ENCODE data around the gene NRXN3. TPM values are rescaled to one million over a fixed set of nuclear protein-coding genes. Genes with fewer than 3 reads are reported as not detected.

NRXN3 gene
- total and polyA plus RNA-seq, 2 of the 13 experiments (the other 11 are each of a cell fraction or from before 2014, with no cell fraction given): 0.03 TPM; not detected in 1

DNA sequence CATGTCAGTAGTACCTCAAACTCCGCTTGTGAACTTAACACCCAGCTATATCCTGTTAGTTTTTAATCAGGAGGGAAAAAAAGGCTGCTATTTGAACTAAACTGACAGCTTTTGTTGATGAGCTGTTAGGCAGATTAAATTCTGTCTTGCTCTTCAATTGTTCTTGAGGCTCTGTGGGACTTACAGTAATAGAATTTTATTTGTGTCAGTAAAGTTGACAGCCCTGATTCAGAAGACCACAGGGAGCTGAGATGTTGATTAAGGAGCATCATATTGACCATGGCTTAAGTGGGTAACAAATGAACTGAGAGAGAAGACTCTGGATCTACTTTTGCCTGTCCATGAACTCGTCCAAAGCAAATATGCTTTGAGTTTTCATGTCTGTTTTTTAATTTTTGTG, 1418.2 kb downstream of the NRXN3 start:
- no peak overlapping the region for H3K27ac ChIP-seq (ENCODE audit: extremely low read length, insufficient read depth, low read length)
- no peaks in the 10 kb centered on the region for H3K4me1 ChIP-seq (ENCODE audit: insufficient read depth, low read length)
- no peak for TF ChIP-seq POLR2G (IDR thresholded peaks at IDR 0.05; ENCODE audit: low read depth, low read length)
- TF ChIP-seq ZEB1 (IDR thresholded peaks at IDR 0.05; ENCODE audit: insufficient replicate concordance, low read depth): no peak
- TF ChIP-seq HOXA7 (CRISPR knock-in tag; IDR thresholded peaks at IDR 0.05): no peak
- TF ChIP-seq, protein P1, sequence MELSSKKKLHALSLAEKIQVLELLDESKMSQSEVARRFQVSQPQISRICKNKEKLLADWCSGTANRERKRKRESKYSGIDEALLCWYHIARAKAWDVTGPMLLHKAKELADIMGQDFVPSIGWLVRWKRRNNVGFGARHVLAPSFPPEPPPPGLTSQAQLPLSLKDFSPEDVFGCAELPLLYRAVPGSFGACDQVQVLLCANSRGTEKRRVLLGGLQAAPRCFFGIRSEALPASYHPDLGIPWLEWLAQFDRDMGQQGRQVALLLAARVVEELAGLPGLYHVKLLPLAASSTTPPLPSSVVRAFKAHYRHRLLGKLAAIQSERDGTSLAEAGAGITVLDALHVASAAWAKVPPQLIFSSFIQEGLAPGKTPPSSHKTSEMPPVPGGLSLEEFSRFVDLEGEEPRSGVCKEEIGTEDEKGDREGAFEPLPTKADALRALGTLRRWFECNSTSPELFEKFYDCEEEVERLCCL (CRISPR knock-in tag; IDR thresholded peaks at IDR 0.05; ENCODE audit: borderline replicate concordance): no peak
- TF ChIP-seq ZNF703 (CRISPR knock-in tag; IDR thresholded peaks at IDR 0.05; ENCODE audit: borderline replicate concordance): no peak
- no peak for TF ChIP-seq MAFG (CRISPR knock-in tag; IDR thresholded peaks at IDR 0.05)
- no peak for TF ChIP-seq ZNF564 (CRISPR knock-in tag; IDR thresholded peaks at IDR 0.05)
- no peak for TF ChIP-seq ZNF747 (CRISPR knock-in tag; IDR thresholded peaks at IDR 0.05; ENCODE audit: borderline replicate concordance)
- TF ChIP-seq ARNT2 (CRISPR knock-in tag; IDR thresholded peaks at IDR 0.05; ENCODE audit: low read depth): no peak
- TF ChIP-seq MAF1 (CRISPR knock-in tag; IDR thresholded peaks at IDR 0.05; ENCODE audit: borderline replicate concordance): no peak
- no peak for TF ChIP-seq DPF2 (CRISPR knock-in tag; IDR thresholded peaks at IDR 0.05; ENCODE audit: borderline replicate concordance, low read depth)
- TF ChIP-seq TCF12 (IDR thresholded peaks at IDR 0.05): no peak
- TF ChIP-seq TCF12 (CRISPR knock-in tag; IDR thresholded peaks at IDR 0.05): no peak
- no peak for TF ChIP-seq ZNF713 (CRISPR knock-in tag; IDR thresholded peaks at IDR 0.05)
- WGBS (ENCODE audit: low lambda C conversion rate): 0% methylated on average over 2 of the region's 2 CpGs
- in situ Hi-C loops (cut with HindIII; ENCODE audit: extremely low pct_ligation_motif_present, low pct_unique_long_range_greater_than_20kb) (loop anchor here (25.0 kb wide), 1 partner anchor 99 kb away; no protein-coding TSS in a partner anchor), intact Hi-C loops (cut with micrococcal nuclease; ENCODE audit: unreplicated experiment) (no loop called here)
- BruUV-seq (replicated peaks): no TSS peak
- peaks cover 83% of the 10 kb centered on the region for H3K9me3 ChIP-seq (ENCODE audit: low read length)
- H3K79me2 ChIP-seq (ENCODE audit: insufficient read depth, low read length): no peaks in the 10 kb centered on the region
- no peak overlapping the region for H3K4me3 ChIP-seq (replicated peaks in 1 of 3; ENCODE audit: insufficient read depth in 1 of 3, low read depth in 2 of 3, low read length in 3 of 3)
- ATAC-seq: no peak
- no peak overlapping the region for H3K4me2 ChIP-seq (ENCODE audit: low read depth, low read length)
- no peak for DNase-seq (ENCODE audit: low spot score)
- H3K27me3 ChIP-seq (ENCODE audit: control insufficient read depth in 1 of 2, insufficient read depth in 2 of 2, low read length in 2 of 2): no peaks in the 10 kb centered on the region; a peak in 1 of 5 replicates
- H4K20me1 ChIP-seq (ENCODE audit: insufficient read depth, low read length): no peaks in the 10 kb centered on the region
- no peaks in the 10 kb centered on the region for H3K36me3 ChIP-seq (replicated peaks in 1 of 2; ENCODE audit: control insufficient read depth in 1 of 2, insufficient read depth in 2 of 2, low read length in 2 of 2)
- no peak overlapping the region for H3K9ac ChIP-seq (ENCODE audit: insufficient read depth, low read depth, low read length)
- CTCF ChIA-PET (ENCODE audit: low intra/inter-chr PET ratio, low total read pairs): no interaction called here
- no peak overlapping the region for H2AFZ ChIP-seq (ENCODE audit: low read length)
- POLR2A ChIA-PET: no interaction called here
- no peak for FAIRE-seq

Data from HepG2 (cell line).